CD4-positive, CD25-positive, alpha-beta regulatory T cell (primary cell): ENCODE data around the gene ALPK1. TPM values are rescaled to one million over a fixed set of nuclear protein-coding genes. Genes with fewer than 3 reads are reported as not detected.
A peak's percentile ranks its signal among the peaks of the same experiment; 100 is the strongest.
"Not testable (repeated sequence)": the region's sequence is repeated elsewhere in the genome, so short reads cannot be mapped to it uniquely, and the experiment has no call there.

Source experiments
- ATAC-seq, 2 donors: fragments of 150-1000 bp; cut with Tn5 transposase; one replicate each; pipeline ENCODE4 v1.10.0; 2021; ENCODE audit warnings: low read depth in 2 of 2, moderate number of reproducible peaks in 2 of 2, moderate library complexity in 1 of 2
- DNase-seq, 3 donors: peaks; one replicate each; pipeline versions ENCODE4 v3.0.0 to v3.0.0-alpha.2; 2012 to 2022; ENCODE audit warnings: mixed read lengths in 1 of 3
- H3K27ac ChIP-seq: one replicate; pipeline ENCODE4 v1.7.0; 2013; ENCODE audit warnings: mild to moderate bottlenecking, low read length; ENCODE audit not compliant: insufficient read depth, poor library complexity, severe bottlenecking
- H3K27me3 ChIP-seq: one replicate; pipeline ENCODE4 v1.7.0; 2013; ENCODE audit warnings: low read length; ENCODE audit not compliant: control insufficient read depth, insufficient read depth
- H3K36me3 ChIP-seq: one replicate; pipeline ENCODE4 v1.7.0; 2013; ENCODE audit warnings: mild to moderate bottlenecking, low read length, moderate library complexity; ENCODE audit not compliant: control insufficient read depth, insufficient read depth
- H3K4me1 ChIP-seq: 2 replicates; pipeline ENCODE4 v1.7.0; 2013; ENCODE audit warnings: mild to moderate bottlenecking, low read length; ENCODE audit not compliant: insufficient read depth, control insufficient read depth, poor library complexity, severe bottlenecking
- H3K4me3 ChIP-seq: one replicate; pipeline ENCODE4 v1.7.0; 2013; ENCODE audit warnings: low read depth, mild to moderate bottlenecking, low read length, moderate library complexity
- H3K9me3 ChIP-seq, 2 experiments: 1 replicate in 1 of 2; 2 replicates in 1 of 2; pipeline ENCODE4 v1.7.0; 2013; ENCODE audit warnings: low read length in 2 of 2, mild to moderate bottlenecking in 1 of 2, moderate library complexity in 1 of 2; ENCODE audit not compliant: control insufficient read depth in 2 of 2
- H3K27ac Mint-ChIP-seq, 3 donors: one replicate each; pipeline ENCODE4 v1.8.0; 2020 to 2022; ENCODE audit warnings: mild to moderate bottlenecking in 3 of 3, mixed read lengths in 3 of 3, moderate library complexity in 2 of 3
- H3K27me3 Mint-ChIP-seq: one replicate; pipeline ENCODE4 v1.8.0; 2022; ENCODE audit warnings: mild to moderate bottlenecking, mixed read lengths
- H3K36me3 Mint-ChIP-seq: one replicate; pipeline ENCODE4 v1.8.0; 2020; ENCODE audit warnings: mixed read lengths
- H3K4me1 Mint-ChIP-seq, 4 donors: one replicate each; pipeline ENCODE4 v1.8.0; 2020 to 2022; ENCODE audit warnings: mixed read lengths in 4 of 4, mild to moderate bottlenecking in 1 of 4
- H3K4me3 Mint-ChIP-seq, 4 donors: one replicate each; pipeline ENCODE4 v1.8.0; 2020 to 2022; ENCODE audit warnings: mild to moderate bottlenecking in 4 of 4, mixed read lengths in 4 of 4, moderate library complexity in 3 of 4
- H3K9me3 Mint-ChIP-seq, 7 donors: one replicate each; pipeline ENCODE4 v1.8.0; 2020 to 2022; ENCODE audit warnings: mixed read lengths in 7 of 7, mild to moderate bottlenecking in 3 of 7, moderate library complexity in 2 of 7
- polyA plus RNA-seq, 4 donors: library from polyadenylated mRNA; unstranded; fragments of 300-500 nt; fragmentation: Illumina TruSeq; gene quantifications; one replicate each; pipeline ENCODE4 v1.2.3, GENCODE V29; 2021
- total RNA-seq: library from RNA; stranded (reverse); gene quantifications from one replicate; pipeline ENCODE4 v1.2.3, GENCODE V29; 2022

ALPK1 gene
- total and polyA plus RNA-seq, 5 donors from 2014 or later, result 0.23 to 6.2 (median 1.1) TPM

DNA sequence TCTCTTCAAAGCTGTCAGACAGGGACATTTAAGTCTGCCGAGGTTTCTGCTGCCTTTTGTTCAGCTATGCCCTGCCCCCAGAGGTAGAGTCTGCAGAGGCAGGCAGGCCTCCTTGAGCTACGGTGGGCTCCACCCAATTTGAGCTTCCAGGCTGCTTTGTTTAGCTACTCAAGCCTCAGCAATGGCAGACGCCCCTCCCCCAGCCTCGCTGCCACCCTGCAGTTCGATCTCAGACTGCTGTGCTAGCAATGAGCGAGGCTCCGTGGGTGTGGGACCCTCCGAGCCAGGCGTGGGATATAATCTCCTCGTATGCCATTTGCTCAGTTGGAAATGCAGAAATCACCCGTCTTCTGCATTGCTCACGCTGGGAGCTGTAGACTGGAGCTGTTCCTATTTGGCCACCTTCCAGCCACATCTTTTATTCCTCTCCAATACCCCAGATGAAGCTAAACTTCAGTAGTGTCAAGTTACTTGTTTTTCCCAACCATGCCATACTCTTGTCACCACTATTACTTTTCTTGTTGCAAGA lies 12.2 kb downstream of the ALPK1 start:
- H3K27me3 Mint-ChIP-seq, ATAC-seq, H3K36me3 ChIP-seq, H3K4me1 ChIP-seq, H3K36me3 Mint-ChIP-seq, H3K27me3 ChIP-seq, H3K4me3 ChIP-seq, H3K9me3 Mint-ChIP-seq, H3K9me3 ChIP-seq: not testable (repeated sequence)
- H3K27ac ChIP-seq, result peak overlapping the region; percentile 23
- Mint-ChIP-seq H3K4me3 (peak overlapping the region in 3 of 4 donors; percentile 21 to 86 (median 84)), H3K27ac (peak overlapping the region; percentile 68 to 88 (median 82)), H3K4me1 (peaks cover 4 to 28% (median 6%) of the 10 kb centered on the region in 4 donors)
- DNase-seq, result peak in 2 of 3 donors; percentile 62 to 74

DNA sequence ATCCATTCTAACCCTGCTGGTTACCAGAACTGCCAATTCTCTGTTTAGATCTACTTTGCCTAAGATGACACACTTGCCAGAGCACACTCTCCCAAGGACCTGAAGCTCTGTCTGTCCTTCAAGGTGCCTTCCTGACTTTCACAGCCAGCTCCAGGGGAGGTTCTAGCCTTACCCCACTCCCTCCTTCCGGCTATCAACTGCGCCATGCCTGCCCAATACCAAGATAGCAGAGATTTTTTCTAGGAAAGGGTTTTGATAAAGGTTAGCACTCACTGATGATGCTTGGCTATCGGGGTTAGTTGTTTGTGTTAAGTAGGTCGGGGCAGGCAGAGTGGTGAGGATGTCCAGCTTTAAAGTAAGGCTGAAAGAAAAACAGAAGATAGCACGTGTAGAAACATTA lies 14.3 kb downstream of the ALPK1 start:
- no peak overlapping the region for H3K4me3 ChIP-seq
- H3K27me3 Mint-ChIP-seq, result no peaks in the 10 kb centered on the region
- peaks cover 0 to 3% (median 0%) of the 10 kb centered on the region in 7 donors for H3K9me3 Mint-ChIP-seq
- H3K9me3 ChIP-seq, result no peaks in the 10 kb centered on the region
- H3K4me1 ChIP-seq, result no peaks in the 10 kb centered on the region
- H3K4me3 Mint-ChIP-seq, result no peak overlapping the region
- DNase-seq (no peak), ATAC-seq (no peak)
- H3K36me3 Mint-ChIP-seq, result peaks cover 5% of the 10 kb centered on the region
- H3K4me1 Mint-ChIP-seq, result peaks cover 4 to 28% (median 7%) of the 10 kb centered on the region in 4 donors
- H3K27me3 ChIP-seq, result no peaks in the 10 kb centered on the region
- H3K36me3 ChIP-seq, result no peaks in the 10 kb centered on the region
- no peak overlapping the region for H3K27ac ChIP-seq
- H3K27ac Mint-ChIP-seq, result no peak overlapping the region

DNA sequence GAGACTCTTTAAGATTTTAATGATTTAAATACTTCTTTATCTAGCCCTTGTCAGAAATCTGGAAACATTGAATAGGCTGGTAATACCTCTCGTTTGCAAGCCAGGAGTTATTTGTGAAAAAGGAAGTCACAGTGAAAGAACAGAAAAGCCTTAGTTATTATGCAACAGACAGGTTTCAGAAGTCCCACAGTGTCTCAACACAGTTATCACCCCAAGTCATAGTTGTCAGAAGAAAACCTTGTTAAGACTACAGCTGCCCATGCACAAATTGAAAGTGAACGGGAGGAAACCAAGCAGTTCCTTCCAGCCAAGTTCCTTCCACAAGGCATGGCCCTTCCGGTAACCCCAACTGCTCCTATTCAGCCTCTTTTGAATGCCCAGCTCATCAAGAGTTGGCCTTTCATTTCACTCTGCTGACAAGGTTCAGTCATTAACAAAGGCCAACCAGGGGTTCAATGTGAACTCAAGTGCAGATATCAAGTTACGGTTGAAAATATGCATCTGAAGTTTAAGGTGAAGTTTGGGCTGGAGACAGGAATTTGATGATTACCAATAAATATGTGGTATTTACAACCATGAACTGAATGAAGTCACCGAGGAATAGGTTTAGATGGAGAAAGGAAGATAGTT lies 15.6 kb downstream of the ALPK1 start:
- H3K4me1 ChIP-seq, result no peaks in the 10 kb centered on the region
- peak overlapping the region in 2 of 4 donors; percentile 2 to 27 for H3K4me3 Mint-ChIP-seq
- peaks cover 5% of the 10 kb centered on the region for H3K36me3 Mint-ChIP-seq

DNA sequence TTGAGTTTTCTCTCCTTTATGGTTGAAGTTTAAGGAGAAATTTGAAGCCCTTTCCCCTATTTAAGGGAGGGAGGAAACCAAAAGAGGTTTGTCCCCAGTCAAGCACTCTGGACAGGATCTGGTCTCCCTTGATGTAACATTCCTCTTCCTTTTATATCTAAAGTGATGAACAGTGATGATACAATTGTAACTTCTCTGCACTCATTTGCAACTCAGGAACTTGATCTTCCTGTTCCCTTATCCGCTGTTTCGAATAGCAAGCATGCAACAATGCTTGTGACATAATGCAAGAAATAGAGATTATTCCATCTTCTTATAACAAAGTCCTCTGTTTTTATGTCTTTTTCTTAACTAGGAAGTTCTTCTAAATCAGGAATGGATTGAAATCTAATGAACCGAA lies 18.3 kb downstream of the ALPK1 start:
- Histone ChIP-seq H3K4me3 (no peak overlapping the region), H3K27ac (no peak overlapping the region)
- H3K27ac Mint-ChIP-seq, result peak overlapping the region in 1 of 3 donors; percentile 81

More for the DNA sequence above, 15.6 kb downstream of the ALPK1 start:
- Histone ChIP-seq H3K27me3 (no peaks in the 10 kb centered on the region), H3K4me3 (peak overlapping the region; percentile 30), H3K27ac (no peak overlapping the region), H3K36me3 (no peaks in the 10 kb centered on the region), H3K9me3 (no peaks in the 10 kb centered on the region)
- Mint-ChIP-seq H3K4me1 (peaks cover 4 to 24% (median 7%) of the 10 kb centered on the region in 4 donors), H3K9me3 (peaks cover 0 to 3% (median 0%) of the 10 kb centered on the region in 7 donors), H3K27ac (peak overlapping the region in 2 of 3 donors; percentile 47 to 80), H3K27me3 (peaks cover 5% of the 10 kb centered on the region)
- DNase-seq (peak in 1 of 3 donors; percentile 52), ATAC-seq (peak in 1 of 2 donors; percentile 34)

DNA sequence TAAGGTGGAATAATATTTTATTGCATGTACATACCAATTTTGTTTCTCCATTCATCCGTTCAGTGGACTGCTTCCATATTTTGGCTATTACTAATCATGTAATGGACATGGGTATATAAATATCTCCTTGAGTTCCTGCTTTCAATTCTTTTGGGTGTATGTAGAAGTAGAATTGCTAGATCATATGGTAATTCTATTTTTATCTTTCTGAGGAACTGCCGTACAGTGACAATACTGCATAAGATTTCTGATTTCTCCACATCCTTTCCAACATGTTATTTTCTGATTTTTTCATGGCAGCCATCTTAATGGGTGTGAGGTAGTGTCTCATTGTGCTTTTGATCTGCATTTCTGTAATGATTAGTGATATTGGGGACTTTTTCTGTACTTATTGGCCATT lies 19.2 kb downstream of the ALPK1 start:
- Mint-ChIP-seq H3K27me3 (peaks cover 22% of the 10 kb centered on the region), H3K4me3 (no peak overlapping the region), H3K27ac (no peak overlapping the region), H3K9me3 (peaks cover 0 to 3% (median 0%) of the 10 kb centered on the region in 7 donors), H3K4me1 (peaks cover 4 to 6% (median 6%) of the 10 kb centered on the region in 4 donors), H3K36me3 (peaks cover 5% of the 10 kb centered on the region)
- Histone ChIP-seq H3K9me3 (no peaks in the 10 kb centered on the region), H3K36me3 (no peaks in the 10 kb centered on the region), H3K27me3 (no peaks in the 10 kb centered on the region), H3K4me1 (peaks cover under 1% of the 10 kb centered on the region), H3K27ac (no peak overlapping the region), H3K4me3 (no peak overlapping the region)
- DNase-seq (no peak), ATAC-seq (no peak)

More for the DNA sequence above, 18.3 kb downstream of the ALPK1 start:
- H3K36me3 ChIP-seq, result no peaks in the 10 kb centered on the region
- no peak overlapping the region for H3K4me3 Mint-ChIP-seq
- H3K27me3 ChIP-seq, result no peaks in the 10 kb centered on the region
- DNase-seq, result no peak
- ATAC-seq, result no peak
- no peaks in the 10 kb centered on the region for H3K9me3 ChIP-seq
- no peaks in the 10 kb centered on the region for H3K4me1 ChIP-seq
- H3K36me3 Mint-ChIP-seq, result peaks cover 5% of the 10 kb centered on the region
- H3K27me3 Mint-ChIP-seq, result peaks cover 16% of the 10 kb centered on the region
- peaks cover 4 to 5% (median 4%) of the 10 kb centered on the region in 4 donors for H3K4me1 Mint-ChIP-seq
- peaks cover 0 to 3% (median 0%) of the 10 kb centered on the region in 7 donors for H3K9me3 Mint-ChIP-seq

DNA sequence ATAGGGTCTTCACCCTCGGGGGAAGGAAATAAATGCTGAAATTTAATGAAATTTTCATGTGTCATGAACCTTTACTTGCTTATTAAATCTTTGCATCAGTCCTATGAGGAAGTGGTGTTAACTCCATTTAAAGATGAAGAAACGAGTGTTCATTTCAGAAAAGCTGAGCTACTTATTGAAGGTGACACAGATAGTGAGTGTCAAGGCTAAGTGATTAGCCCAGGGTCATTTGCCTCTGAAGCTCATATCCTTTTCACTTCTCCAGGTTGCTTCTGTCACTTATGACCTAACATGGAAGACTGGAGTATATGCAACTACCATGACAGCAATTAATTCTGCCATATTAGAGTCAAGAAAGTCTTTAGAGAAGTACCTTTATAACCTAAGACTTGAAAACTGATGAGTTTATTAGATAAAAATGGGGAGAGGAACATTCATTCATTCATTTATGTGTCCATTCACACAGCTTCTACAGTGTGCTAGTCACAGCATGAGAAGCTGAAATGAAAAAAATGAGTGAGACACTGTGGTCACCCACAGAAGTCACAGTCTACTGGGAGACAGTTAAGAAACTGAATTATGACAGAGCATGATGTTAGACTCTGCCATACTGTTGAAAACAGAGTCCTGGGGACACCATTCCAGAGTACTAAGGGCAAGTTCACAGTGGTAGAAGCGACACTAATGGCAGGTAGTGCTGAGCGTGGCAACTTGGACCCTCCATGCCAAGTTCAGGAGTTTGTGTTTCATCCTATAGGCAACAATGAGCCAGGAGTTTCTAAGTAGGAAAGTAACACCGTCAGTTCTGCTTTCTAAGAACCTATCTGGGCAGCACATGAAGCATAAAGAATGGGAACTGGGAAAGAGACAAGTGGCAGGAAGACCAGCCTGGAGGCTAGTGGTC lies 21.3 kb downstream of the ALPK1 start:
- Histone ChIP-seq H3K4me3 (no peak overlapping the region), H3K4me1 (peaks cover 8% of the 10 kb centered on the region), H3K36me3 (no peaks in the 10 kb centered on the region), H3K27ac (no peak overlapping the region), H3K27me3 (no peaks in the 10 kb centered on the region), H3K9me3 (no peaks in the 10 kb centered on the region)
- H3K27me3 Mint-ChIP-seq, result peaks cover 33% of the 10 kb centered on the region
- peaks cover 0 to 3% (median 0%) of the 10 kb centered on the region in 7 donors for H3K9me3 Mint-ChIP-seq
- H3K36me3 Mint-ChIP-seq, result peaks cover 5% of the 10 kb centered on the region
- no peak overlapping the region for H3K27ac Mint-ChIP-seq
- peaks cover 2 to 14% (median 12%) of the 10 kb centered on the region in 4 donors for H3K4me1 Mint-ChIP-seq
- DNase-seq (no peak), ATAC-seq (no peak)
- H3K4me3 Mint-ChIP-seq, result no peak overlapping the region

DNA sequence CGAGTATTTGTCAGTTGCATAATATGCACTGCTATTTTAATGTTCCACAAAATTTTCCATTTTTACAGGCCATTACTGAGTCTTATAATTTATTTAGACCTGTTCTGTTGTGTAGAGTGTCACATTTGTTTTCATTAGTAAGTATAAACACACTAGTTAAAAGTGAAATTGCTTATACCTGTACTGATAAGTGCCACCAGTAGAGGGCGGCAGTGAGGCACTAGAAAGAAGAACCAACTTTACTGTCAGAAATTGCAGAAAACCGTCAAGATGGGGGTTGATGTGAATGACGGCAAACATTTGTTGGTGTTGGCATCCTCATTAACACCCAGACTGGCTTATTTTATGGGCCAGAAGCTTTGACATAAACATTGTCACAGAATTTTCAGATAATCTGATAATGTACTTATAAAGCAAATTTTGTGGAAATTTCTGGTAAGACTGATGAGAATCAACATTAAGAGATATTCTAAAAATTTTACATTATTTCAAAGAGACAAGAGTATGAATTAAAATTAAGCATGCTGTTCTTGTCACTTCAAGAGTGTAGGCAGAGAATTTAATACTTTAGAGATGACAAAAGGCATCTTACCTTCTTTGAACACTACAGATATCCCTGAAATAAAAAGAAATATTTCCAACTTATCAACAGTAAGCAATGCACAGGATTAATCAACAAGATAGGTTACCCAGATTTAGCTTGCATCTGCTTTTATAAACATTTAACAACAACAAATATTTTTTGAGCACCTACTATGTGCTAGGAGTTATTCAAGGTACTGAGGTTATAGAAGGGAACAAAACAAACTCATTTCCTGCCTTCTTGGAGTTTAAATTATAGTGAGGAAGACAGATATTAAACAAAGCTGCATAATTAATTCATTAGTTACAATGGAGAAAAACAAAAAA lies 24.9 kb downstream of the ALPK1 start:
- H3K27me3 Mint-ChIP-seq, result peaks cover 32% of the 10 kb centered on the region
- H3K4me3 Mint-ChIP-seq, result peak overlapping the region in 1 of 4 donors; percentile 37
- H3K27ac Mint-ChIP-seq, result peak overlapping the region in 2 of 3 donors; percentile 40 to 52

More for the DNA sequence above, 24.9 kb downstream of the ALPK1 start:
- peak overlapping the region; percentile 61 for H3K4me3 ChIP-seq
- peaks cover 4% of the 10 kb centered on the region for H3K36me3 Mint-ChIP-seq
- DNase-seq (peak; percentile 60 to 86 (median 71)), ATAC-seq (peak; percentile 86 to 90)
- H3K4me1 ChIP-seq, result peaks cover 8% of the 10 kb centered on the region
- peaks cover 0 to 2% (median 0%) of the 10 kb centered on the region in 7 donors for H3K9me3 Mint-ChIP-seq
- H3K27ac ChIP-seq, result no peak overlapping the region
- H3K4me1 Mint-ChIP-seq, result peaks cover 0 to 14% (median 12%) of the 10 kb centered on the region in 4 donors
- no peaks in the 10 kb centered on the region for H3K9me3 ChIP-seq
- no peaks in the 10 kb centered on the region for H3K36me3 ChIP-seq
- no peaks in the 10 kb centered on the region for H3K27me3 ChIP-seq
